Lung (tissue), 12 donors: ENCODE measurements around the gene GLRX5. TPM values are rescaled to one million over a fixed set of nuclear protein-coding genes. Genes with fewer than 3 reads are reported as not detected.

Experiments
- ATAC-seq: fragments of 200-7000 bp; cut with Tn5 transposase; one replicate; pipeline ENCODE4 v1.9.1; 2020; ENCODE audit warnings: moderate number of reproducible peaks; ENCODE audit not compliant: insufficient read depth, low FRiP score
- DNase-seq, 3 donors: peaks; one replicate each; pipeline ENCODE4 v3.0.0-alpha.2; 2013 to 2017
- H3K27ac ChIP-seq, 2 donors: one replicate each; pipeline ENCODE4 v1.5.1; 2013; ENCODE audit warnings: mild to moderate bottlenecking in 2 of 2, moderate library complexity in 2 of 2, control low read depth in 1 of 2, inconsistent platforms in 1 of 2, low read depth in 1 of 2, low read length in 1 of 2
- H3K27me3 ChIP-seq, 3 donors: one replicate each; pipeline ENCODE4 v1.5.1; 2013; ENCODE audit warnings: low read length in 2 of 3; ENCODE audit not compliant: control insufficient read depth in 3 of 3, insufficient read depth in 3 of 3
- H3K36me3 ChIP-seq, 4 donors: one replicate each; pipeline ENCODE4 v1.5.1; 2013; ENCODE audit warnings: low read length in 4 of 4, mild to moderate bottlenecking in 1 of 4, moderate library complexity in 1 of 4; ENCODE audit not compliant: control insufficient read depth in 4 of 4, insufficient read depth in 4 of 4
- H3K4me1 ChIP-seq, 5 donors: one replicate each; pipeline ENCODE4 v1.5.1; 2013; ENCODE audit warnings: low read length in 5 of 5, mild to moderate bottlenecking in 2 of 5, moderate library complexity in 1 of 5; ENCODE audit not compliant: control insufficient read depth in 5 of 5, insufficient read depth in 5 of 5
- H3K4me3 ChIP-seq: one replicate; pipeline ENCODE4 v1.5.1; 2013; ENCODE audit warnings: mild to moderate bottlenecking, control low read depth, moderate library complexity
- H3K9ac ChIP-seq, 2 donors: one replicate each; pipeline ENCODE4 v1.5.1; 2013; ENCODE audit warnings: low read length in 2 of 2, control low read depth in 1 of 2; ENCODE audit not compliant: insufficient read depth in 1 of 2
- H3K9me3 ChIP-seq, 4 donors: one replicate each; pipeline ENCODE4 v1.5.1; 2013; ENCODE audit warnings: low read length in 3 of 4, mild to moderate bottlenecking in 1 of 4, moderate library complexity in 1 of 4; ENCODE audit not compliant: control insufficient read depth in 4 of 4, insufficient read depth in 3 of 4
- WGBS, 2 donors: extraction: QIAGEN DNeasy Blood & Tissue Kit; methylation state at CpG; one replicate each; pipeline ENCODE4 v1.1.7; 2013; 5-methylcytosine and 5-hydroxymethylcytosine counted together
- polyA plus RNA-seq, 2 donors: library from polyadenylated mRNA; stranded (reverse); fragments of 200-250 nt; gene quantifications; one replicate each; pipeline ENCODE4 v1.2.1, GENCODE V29; 2013
- total RNA-seq, 2 donors: library from RNA; depleted of rRNA in 1 of 2; stranded (reverse); fragments of >200 nt in 1 of 2; gene quantifications; one replicate each; pipeline ENCODE4 v1.2.1, GENCODE V29; 2014 to 2021
- TF ChIP-seq, protein P1 (sequence below): IDR thresholded peaks from 2 replicates; pipeline ENCODE4 v1.5.1; 2012; ENCODE audit warnings: mild to moderate bottlenecking; ENCODE audit errors: control extremely low read depth, extremely low read depth
- donor health status: control.
- donor health status: control.
- donor health status: Bipolar disorder and iron deficiency.
- donor health status: healthy.
- donor health status: DM: yes; HTN: yes; CAD: no.

The GLRX5 gene
- total and polyA plus RNA-seq, 4 donors: 22.4 to 35.6 (median 29.1) TPM

DNA sequence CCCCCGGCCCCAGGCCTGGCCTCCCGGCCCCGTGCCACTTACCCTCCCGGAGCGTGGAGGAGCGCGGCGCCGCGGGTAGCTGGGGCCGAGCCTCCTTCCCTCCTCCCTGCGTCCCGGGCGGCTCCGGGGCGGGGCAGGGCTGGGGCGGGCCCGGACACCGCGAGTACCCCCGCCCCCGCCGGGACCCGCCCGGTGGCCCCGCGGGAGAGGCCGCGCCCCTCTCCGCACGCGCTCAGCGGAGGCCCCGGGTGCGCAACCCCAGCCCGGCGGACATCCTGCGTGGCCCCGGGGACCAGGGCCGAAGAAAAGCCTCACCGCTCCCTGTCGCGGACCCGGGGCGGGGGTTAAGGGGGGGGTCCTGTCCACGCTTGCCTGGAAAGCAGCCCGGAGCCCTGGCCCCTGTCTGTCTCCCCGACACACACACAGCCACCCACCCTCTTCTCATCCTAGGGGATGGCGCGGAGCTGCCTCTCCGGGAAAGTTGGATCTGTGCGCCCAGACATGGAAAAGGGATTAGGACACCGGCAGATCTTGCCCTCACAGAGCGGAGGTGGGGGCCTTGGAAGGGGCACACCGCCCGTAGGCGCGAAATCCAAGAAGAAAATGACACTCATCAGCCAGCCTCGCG lies 18.2 kb upstream of the GLRX5 start, which contains the start of gene SYNE3:
TSS of gene SYNE3 (minus strand) at position 97 of the 628 bp plus-strand sequence. CDS start 40,829 bp downstream, outside the sequence.
- Histone ChIP-seq H3K9me3 (no peaks in the 10 kb centered on the region), H3K36me3 (no peaks in the 10 kb centered on the region), H3K4me3 (peak within 1 kb of the TSS; percentile 33), H3K27me3 (peaks cover 0 to 10% (median 0%) of the 10 kb centered on the region in 3 donors), H3K27ac (peak within 1 kb of the TSS; percentile 62 to 73), H3K9ac (no peak within 1 kb of the TSS), H3K4me1 (peaks cover 6 to 36% (median 15%) of the 10 kb centered on the region in 5 donors)
- peak; percentile 75 for ATAC-seq
- DNase-seq: peak; percentile 41 to 52 (median 44)
- TF ChIP-seq, protein P1, sequence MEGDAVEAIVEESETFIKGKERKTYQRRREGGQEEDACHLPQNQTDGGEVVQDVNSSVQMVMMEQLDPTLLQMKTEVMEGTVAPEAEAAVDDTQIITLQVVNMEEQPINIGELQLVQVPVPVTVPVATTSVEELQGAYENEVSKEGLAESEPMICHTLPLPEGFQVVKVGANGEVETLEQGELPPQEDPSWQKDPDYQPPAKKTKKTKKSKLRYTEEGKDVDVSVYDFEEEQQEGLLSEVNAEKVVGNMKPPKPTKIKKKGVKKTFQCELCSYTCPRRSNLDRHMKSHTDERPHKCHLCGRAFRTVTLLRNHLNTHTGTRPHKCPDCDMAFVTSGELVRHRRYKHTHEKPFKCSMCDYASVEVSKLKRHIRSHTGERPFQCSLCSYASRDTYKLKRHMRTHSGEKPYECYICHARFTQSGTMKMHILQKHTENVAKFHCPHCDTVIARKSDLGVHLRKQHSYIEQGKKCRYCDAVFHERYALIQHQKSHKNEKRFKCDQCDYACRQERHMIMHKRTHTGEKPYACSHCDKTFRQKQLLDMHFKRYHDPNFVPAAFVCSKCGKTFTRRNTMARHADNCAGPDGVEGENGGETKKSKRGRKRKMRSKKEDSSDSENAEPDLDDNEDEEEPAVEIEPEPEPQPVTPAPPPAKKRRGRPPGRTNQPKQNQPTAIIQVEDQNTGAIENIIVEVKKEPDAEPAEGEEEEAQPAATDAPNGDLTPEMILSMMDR: no peak
- WGBS, 2 donors: 10 to 19% methylated on average over 45 to 60 of the region's 60 CpGs

DNA sequence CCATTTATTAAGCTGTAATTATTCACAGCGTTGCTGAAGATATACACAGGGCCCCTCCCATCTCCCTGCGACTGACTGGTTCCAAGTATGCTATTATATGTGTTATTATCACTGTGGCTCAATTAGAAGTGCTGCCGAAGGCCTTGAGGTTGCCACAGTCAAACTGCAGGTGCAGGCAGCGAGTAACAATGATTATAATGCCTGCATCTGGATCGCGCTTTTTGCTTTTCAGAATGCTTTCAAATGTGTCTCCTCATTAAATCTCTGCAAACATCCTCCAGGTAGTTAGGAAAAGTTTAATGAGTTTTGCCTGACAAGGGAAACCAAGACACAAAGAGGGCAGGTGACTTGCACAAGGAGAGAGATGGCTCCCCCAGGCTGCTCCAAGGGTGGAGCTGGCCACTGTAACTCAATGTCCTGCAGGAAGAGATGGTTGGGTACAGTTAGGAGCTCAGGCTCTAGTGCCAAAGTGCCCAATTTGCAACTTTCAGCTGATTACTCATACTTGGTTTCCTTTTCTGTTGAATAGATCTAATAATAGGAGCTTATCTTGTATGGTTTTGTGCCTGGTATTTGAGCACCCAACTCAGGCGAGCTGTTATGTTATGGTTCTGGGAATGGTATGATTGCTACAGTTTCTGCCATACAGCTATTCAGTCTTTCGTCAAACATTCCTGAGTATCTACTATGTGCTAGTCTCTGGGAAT lies 16.7 kb upstream of the GLRX5 start:
- no peak for DNase-seq
- ATAC-seq: no peak
- WGBS, 2 donors: 63 to 74% methylated on average over 8 of the region's 8 CpGs
- Histone ChIP-seq H3K9me3 (no peaks in the 10 kb centered on the region), H3K27me3 (peaks cover 0 to 10% (median 0%) of the 10 kb centered on the region in 3 donors), H3K36me3 (peaks cover 0 to 4% (median 1%) of the 10 kb centered on the region in 4 donors), H3K4me3 (no peak overlapping the region), H3K27ac (peak overlapping the region; percentile 51 to 58), H3K9ac (no peak overlapping the region), H3K4me1 (peaks cover 6 to 37% (median 15%) of the 10 kb centered on the region in 5 donors)
- TF ChIP-seq, protein P1: no peak

DNA sequence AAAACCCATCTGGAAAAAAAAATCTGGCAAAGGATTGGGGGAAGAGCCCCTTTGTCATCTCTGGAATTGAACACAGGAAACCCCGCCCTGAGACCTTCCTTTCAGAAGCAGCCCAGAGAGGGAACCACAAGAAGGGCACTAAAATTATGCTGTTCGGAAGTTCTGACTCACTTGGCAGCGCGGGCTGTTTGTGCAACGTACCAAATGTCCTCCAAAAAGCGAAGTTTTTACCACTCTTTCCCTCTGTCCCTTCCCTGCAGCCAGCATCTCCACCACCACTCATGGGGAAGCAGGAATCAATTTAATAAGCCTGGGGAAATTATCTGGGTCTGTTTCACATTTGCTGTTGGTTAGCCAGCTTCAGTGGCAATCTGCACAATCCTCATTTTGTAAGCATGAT lies 15.2 kb upstream of the GLRX5 start:
- H3K4me3 ChIP-seq: no peak overlapping the region
- WGBS, 2 donors: 13 to 28% methylated on average over 6 of the region's 6 CpGs
- H3K9ac ChIP-seq: no peak overlapping the region
- ATAC-seq (peak; percentile 30), DNase-seq (peak in 1 of 3 donors; percentile 24)
- no peaks in the 10 kb centered on the region for H3K9me3 ChIP-seq
- H3K4me1 ChIP-seq: peaks cover 8 to 40% (median 20%) of the 10 kb centered on the region in 5 donors
- peaks cover 0 to 10% (median 0%) of the 10 kb centered on the region in 3 donors for H3K27me3 ChIP-seq
- TF ChIP-seq, protein P1: no peak
- peaks cover 0 to 6% (median 2%) of the 10 kb centered on the region in 4 donors for H3K36me3 ChIP-seq
- peak overlapping the region; percentile 21 to 54 for H3K27ac ChIP-seq
